Measurements from ENCODE around the gene KBTBD3. TPM values are rescaled to one million over a fixed set of nuclear protein-coding genes. Genes with fewer than 3 reads are reported as not detected.

KBTBD3 gene
- total and polyA plus RNA-seq, 2 experiments from 2014 or later: 1.9 to 13.7 TPM

- H2AFZ ChIP-seq: no peak overlapping the region
- no peaks in the 10 kb centered on the region for H3F3A ChIP-seq (replicated peaks; ENCODE audit: low read depth)
- TF ChIP-seq NANOG (IDR thresholded peaks at IDR 0.05; ENCODE audit: borderline replicate concordance) (no peak), REST (IDR thresholded peaks at IDR 0.05; ENCODE audit: unreplicated experiment) (no peak), EZH2 (IDR thresholded peaks at IDR 0.05; ENCODE audit: low read depth, unreplicated experiment) (no peak), ZNF331 (CRISPR knock-in tag; IDR thresholded peaks at IDR 0.05; ENCODE audit: low read depth) (no peak), POLR2AphosphoS5 (IDR thresholded peaks at IDR 0.05; ENCODE audit: low read depth) (no peak), ETS1 (IDR thresholded peaks at IDR 0.05) (no peak), ZNF114 (CRISPR knock-in tag; IDR thresholded peaks at IDR 0.05) (no peak), ZNF462 (CRISPR knock-in tag; IDR thresholded peaks at IDR 0.05) (no peak), CTCF (conservative IDR thresholded peaks at IDR 0.05; ENCODE audit: low read depth in 2 of 2) (no peak), JUNB (IDR thresholded peaks at IDR 0.05; ENCODE audit: unreplicated experiment) (no peak), CREB1 (CRISPR knock-in tag; IDR thresholded peaks at IDR 0.05; ENCODE audit: low read depth) (no peak), EZH2phosphoT487 (IDR thresholded peaks at IDR 0.05; ENCODE audit: unreplicated experiment) (no peak), STAT1 (IDR thresholded peaks at IDR 0.05; ENCODE audit: unreplicated experiment) (no peak)
- Mint-ChIP-seq H3K9me3 (no peaks in the 10 kb centered on the region), H3K27ac (no peak overlapping the region), H3K4me1 (no peaks in the 10 kb centered on the region), H3K27me3 (ENCODE audit: insufficient read depth, low read depth, poor library complexity) (no peaks in the 10 kb centered on the region), H3K36me3 (ENCODE audit: low read depth) (no peaks in the 10 kb centered on the region), H3K4me3 (no peak overlapping the region)
- H4K20me1 ChIP-seq (replicated peaks; ENCODE audit: insufficient read depth): no peaks in the 10 kb centered on the region
- H3K27me3 ChIP-seq (ENCODE audit: insufficient read depth): no peaks in the 10 kb centered on the region
- H3K9me2 ChIP-seq (ENCODE audit: insufficient read depth): no peaks in the 10 kb centered on the region
- ATAC-seq: no peak
- H3K36me3 ChIP-seq (ENCODE audit: insufficient read depth): no peaks in the 10 kb centered on the region
- no peaks in the 10 kb centered on the region for H3K79me2 ChIP-seq (replicated peaks; ENCODE audit: insufficient read depth)
- H3K27ac ChIP-seq (ENCODE audit: low read depth): no peak overlapping the region
- no peak overlapping the region for H3K4me2 ChIP-seq
- DNase-seq (ENCODE audit: low spot score): no peak
- H3K4me1 ChIP-seq (ENCODE audit: insufficient read depth): no peaks in the 10 kb centered on the region
- H3K4me3 ChIP-seq: no peak overlapping the region
These were observed 44.3 kb downstream of the KBTBD3 start for GRCh38 chr11:106032861-106033260.
